ENCODE measurements around the gene TMEM184A. TPM values are rescaled to one million over a fixed set of nuclear protein-coding genes. Genes with fewer than 3 reads are reported as not detected.

Gene TMEM184A
- total RNA-seq, 3 donors from 2014 or later = 6.6 to 8.2 TPM; not detected in 1

DNA sequence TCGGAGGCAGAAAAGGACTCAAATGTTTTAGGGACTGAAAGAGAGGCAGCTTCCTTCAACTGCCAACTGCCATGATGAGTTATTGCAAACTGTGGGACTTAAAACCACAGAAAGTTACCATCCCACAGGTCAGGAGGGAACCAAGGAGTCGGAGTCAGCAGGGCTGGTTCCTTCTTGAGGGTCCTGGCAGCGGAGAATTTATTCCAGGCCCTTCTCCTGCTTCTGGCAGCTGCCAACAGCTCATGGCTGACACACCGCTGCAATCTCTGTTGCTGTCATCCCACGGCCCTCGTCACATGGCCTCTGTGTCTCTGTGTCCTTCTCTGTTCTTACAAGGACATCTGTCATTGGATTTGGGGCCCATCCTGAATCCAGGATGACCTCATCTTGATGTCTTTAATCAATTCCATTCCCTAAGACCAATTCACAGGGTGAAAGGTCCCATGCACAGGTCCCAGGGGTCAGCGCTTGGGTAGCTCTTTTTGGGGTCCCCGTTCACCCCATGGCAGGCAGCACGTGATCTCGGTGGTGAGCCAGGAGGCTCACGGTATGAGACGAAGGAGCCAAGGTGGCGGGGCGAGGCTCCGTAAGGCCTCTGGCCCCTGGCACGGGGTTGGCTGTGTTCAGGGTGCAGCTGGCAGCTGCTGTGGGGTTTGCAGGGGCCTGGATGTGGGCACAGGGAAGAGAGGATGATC lies 41.2 kb upstream of the TMEM184A start:
- H3K9me3 ChIP-seq = no peaks in the 10 kb centered on the region
- H3K27ac ChIP-seq = no peak overlapping the region
- H3K4me1 ChIP-seq = no peaks in the 10 kb centered on the region
- TF ChIP-seq, protein P1, sequence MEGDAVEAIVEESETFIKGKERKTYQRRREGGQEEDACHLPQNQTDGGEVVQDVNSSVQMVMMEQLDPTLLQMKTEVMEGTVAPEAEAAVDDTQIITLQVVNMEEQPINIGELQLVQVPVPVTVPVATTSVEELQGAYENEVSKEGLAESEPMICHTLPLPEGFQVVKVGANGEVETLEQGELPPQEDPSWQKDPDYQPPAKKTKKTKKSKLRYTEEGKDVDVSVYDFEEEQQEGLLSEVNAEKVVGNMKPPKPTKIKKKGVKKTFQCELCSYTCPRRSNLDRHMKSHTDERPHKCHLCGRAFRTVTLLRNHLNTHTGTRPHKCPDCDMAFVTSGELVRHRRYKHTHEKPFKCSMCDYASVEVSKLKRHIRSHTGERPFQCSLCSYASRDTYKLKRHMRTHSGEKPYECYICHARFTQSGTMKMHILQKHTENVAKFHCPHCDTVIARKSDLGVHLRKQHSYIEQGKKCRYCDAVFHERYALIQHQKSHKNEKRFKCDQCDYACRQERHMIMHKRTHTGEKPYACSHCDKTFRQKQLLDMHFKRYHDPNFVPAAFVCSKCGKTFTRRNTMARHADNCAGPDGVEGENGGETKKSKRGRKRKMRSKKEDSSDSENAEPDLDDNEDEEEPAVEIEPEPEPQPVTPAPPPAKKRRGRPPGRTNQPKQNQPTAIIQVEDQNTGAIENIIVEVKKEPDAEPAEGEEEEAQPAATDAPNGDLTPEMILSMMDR (IDR thresholded peaks at IDR 0.05) = no peak
- TF ChIP-seq POLR2A (IDR thresholded peaks at IDR 0.05) (no peak), POLR2AphosphoS5 (IDR thresholded peaks at IDR 0.05) (no peak)
- no peak overlapping the region for H3K4me3 ChIP-seq
- intact Hi-C loops (cut with DNase I; ENCODE audit: low total_unique reads) = no loop called here
- DNase-seq (ENCODE audit: low spot score in 2 of 2) = no peak
- no peaks in the 10 kb centered on the region for H3K36me3 ChIP-seq
- H3K27me3 ChIP-seq = peaks cover 4 to 48% of the 10 kb centered on the region in 2 donors

DNA sequence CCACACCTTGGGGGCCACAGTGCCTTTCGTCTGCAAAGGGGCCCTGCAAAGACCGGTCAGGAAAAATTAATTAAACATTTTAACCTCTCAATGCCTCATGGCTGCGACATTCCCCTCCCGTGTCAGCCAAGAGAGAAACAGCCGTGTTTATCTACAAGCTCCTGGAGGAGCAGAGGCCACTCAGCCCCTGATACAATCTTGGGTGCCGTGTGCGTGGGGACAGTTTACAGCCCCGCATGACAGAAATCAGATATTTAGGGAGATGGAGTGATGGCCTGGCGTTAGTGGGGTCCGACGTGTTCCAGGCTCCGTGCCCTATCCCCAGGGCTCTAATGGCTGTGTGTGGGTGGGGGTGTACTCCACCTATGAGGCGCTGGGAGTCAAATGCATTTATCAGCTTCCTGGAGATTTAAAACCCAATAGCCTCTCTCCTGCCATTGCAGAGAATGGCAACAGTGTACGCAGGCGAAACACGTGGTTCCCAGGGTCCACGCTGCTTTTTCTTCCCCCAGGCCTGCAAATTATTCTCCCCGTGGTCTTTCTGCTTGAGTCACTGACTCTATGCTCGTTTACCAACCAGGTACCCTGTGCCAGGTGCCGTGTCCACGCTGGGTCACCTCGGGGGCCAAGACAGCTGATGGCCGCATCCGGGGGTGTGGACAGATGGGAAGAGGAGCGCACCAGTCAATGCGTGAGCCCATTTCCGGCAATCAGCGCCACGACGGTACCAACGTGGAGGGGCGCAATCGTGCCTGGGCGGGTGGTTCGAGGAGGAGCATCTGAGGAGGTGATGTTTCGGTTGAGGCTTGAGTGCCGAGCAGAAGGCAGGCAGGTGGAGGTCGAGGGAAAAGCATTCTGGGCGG lies 40.4 kb upstream of the TMEM184A start:
- intact Hi-C loops (cut with DNase I; ENCODE audit: low total_unique reads) = no loop called here
- H3K9me3 ChIP-seq = no peaks in the 10 kb centered on the region
- no peaks in the 10 kb centered on the region for H3K4me1 ChIP-seq
- no peak overlapping the region for H3K4me3 ChIP-seq
- H3K36me3 ChIP-seq = no peaks in the 10 kb centered on the region
- H3K27ac ChIP-seq = no peak overlapping the region
- TF ChIP-seq POLR2A (IDR thresholded peaks at IDR 0.05) (no peak), POLR2AphosphoS5 (IDR thresholded peaks at IDR 0.05) (no peak)
- no peak for DNase-seq (ENCODE audit: low spot score in 2 of 2)
- peaks cover 8 to 56% of the 10 kb centered on the region in 2 donors for H3K27me3 ChIP-seq

DNA sequence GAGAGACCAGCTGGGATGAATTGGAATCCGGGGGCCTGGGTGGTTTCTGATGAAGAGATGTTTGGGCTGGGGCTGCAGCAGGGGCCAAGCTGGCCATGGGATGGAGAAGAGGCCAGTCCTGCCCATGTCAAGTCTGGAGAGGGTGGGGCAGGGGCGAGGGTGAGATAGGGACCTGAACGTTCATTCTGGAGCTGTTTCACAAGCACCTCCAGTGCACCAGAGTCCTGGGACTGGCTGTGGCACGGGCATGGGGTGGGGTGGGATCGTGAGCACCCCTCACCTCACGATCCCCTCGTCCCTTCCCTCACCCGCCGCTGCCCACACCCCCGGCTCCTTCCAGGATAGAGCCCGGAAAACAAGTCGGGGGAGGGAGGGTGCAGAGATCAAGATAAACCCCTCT lies 39.6 kb upstream of the TMEM184A start:
- Histone ChIP-seq H3K4me1 (no peaks in the 10 kb centered on the region), H3K36me3 (no peaks in the 10 kb centered on the region), H3K27ac (no peak overlapping the region), H3K4me3 (no peak overlapping the region), H3K27me3 (peaks cover 8 to 64% of the 10 kb centered on the region in 2 donors), H3K9me3 (no peaks in the 10 kb centered on the region)
- no peak for TF ChIP-seq POLR2A (IDR thresholded peaks at IDR 0.05)
- TF ChIP-seq, protein P1 (IDR thresholded peaks at IDR 0.05) = no peak
- TF ChIP-seq POLR2AphosphoS5 (IDR thresholded peaks at IDR 0.05) = no peak
- DNase-seq (ENCODE audit: low spot score in 2 of 2) = no peak
- intact Hi-C loops (cut with DNase I; ENCODE audit: low total_unique reads) = no loop called here

DNA sequence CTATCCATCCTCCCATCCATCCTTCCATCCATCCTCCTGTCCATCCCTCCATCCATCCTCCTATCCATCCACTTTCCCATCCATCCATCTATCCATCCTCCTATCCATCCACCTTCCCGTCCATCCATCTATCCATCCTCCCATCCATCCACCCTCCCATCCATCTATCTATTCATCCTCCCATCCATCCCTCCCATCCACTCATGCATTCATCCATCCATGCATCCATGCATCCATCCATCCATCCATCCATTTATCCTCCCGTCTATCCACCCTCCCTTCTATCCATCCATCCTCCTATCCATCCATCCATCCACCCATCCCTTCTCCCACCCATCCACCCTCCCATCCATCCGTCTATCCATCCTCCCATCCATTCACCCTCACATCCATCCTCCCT lies 39.0 kb upstream of the TMEM184A start:
- DNase-seq (ENCODE audit: low spot score in 2 of 2) = no peak
- TF ChIP-seq POLR2A (IDR thresholded peaks at IDR 0.05) (no peak), POLR2AphosphoS5 (IDR thresholded peaks at IDR 0.05) (no peak)
- TF ChIP-seq, protein P1 (IDR thresholded peaks at IDR 0.05) = no peak
- no peak overlapping the region for H3K27ac ChIP-seq
- H3K27me3 ChIP-seq = peaks cover 8 to 70% of the 10 kb centered on the region in 2 donors
- no peaks in the 10 kb centered on the region for H3K4me1 ChIP-seq
- no peak overlapping the region for H3K4me3 ChIP-seq
- H3K9me3 ChIP-seq = no peaks in the 10 kb centered on the region
- no peaks in the 10 kb centered on the region for H3K36me3 ChIP-seq
- intact Hi-C loops (cut with DNase I; ENCODE audit: low total_unique reads) = no loop called here

DNA sequence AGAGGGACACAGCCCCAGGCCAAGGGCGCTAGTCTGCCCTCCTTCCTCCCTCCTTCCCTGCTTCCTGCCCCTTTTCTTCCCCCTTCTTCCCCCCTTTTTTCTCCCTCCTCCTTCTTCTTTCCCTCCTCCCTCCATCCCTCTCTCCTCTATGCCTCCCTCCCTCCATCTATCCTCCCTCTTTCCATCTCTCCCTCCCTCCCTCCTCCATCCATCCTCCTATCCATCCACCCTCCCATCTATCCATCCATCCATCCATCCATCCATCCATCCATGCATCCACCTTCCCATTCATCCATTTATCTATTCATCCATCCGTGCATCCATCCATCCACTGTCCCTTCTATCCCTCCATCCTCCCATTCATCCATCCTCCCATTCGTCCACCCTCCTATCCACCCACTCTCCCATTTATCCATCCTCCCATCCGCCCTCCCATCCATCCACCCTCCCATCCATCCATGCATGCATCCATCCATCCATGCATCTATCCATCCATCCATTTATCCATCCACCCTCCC lies 38.0 kb upstream of the TMEM184A start:
- Histone ChIP-seq H3K9me3 (peaks cover 3 to 6% of the 10 kb centered on the region in 2 donors), H3K4me3 (no peak overlapping the region), H3K36me3 (no peaks in the 10 kb centered on the region), H3K4me1 (no peaks in the 10 kb centered on the region), H3K27me3 (peaks cover 8 to 71% of the 10 kb centered on the region in 2 donors), H3K27ac (no peak overlapping the region)
- DNase-seq (ENCODE audit: low spot score in 2 of 2) = no peak
- no peak for TF ChIP-seq POLR2A (IDR thresholded peaks at IDR 0.05)
- no peak for TF ChIP-seq POLR2AphosphoS5 (IDR thresholded peaks at IDR 0.05)
- TF ChIP-seq, protein P1 (IDR thresholded peaks at IDR 0.05) = no peak
- intact Hi-C loops (cut with DNase I; ENCODE audit: low total_unique reads) = no loop called here

Measured in breast epithelium (tissue), 4 donors.